Left ventricle myocardium inferior (tissue), 1 donor: ENCODE results near the gene RRP9. TPM values are rescaled to one million over a fixed set of nuclear protein-coding genes. Genes with fewer than 3 reads are reported as not detected.

ENCODE experiments used
- DNase-seq: peaks from one replicate; pipeline ENCODE4 v3.0.0-alpha.2; 2020
- H3K27ac ChIP-seq: fragments of 200-600 bp; replicated peaks from 2 replicates; pipeline ENCODE4 v1.8.0; 2021
- H3K27me3 ChIP-seq: fragments of 200-600 bp; 2 replicates; pipeline ENCODE4 v1.8.0; 2021; ENCODE audit warnings: low read depth
- H3K36me3 ChIP-seq: fragments of 200-600 bp; 2 replicates; pipeline ENCODE4 v1.8.0; 2021
- H3K4me1 ChIP-seq: fragments of 200-600 bp; 2 replicates; pipeline ENCODE4 v1.8.0; 2021
- H3K4me3 ChIP-seq: fragments of 200-600 bp; 2 replicates; pipeline ENCODE4 v1.8.0; 2021; ENCODE audit warnings: mild to moderate bottlenecking, moderate library complexity
- H3K9me3 ChIP-seq: fragments of 200-600 bp; replicated peaks from 2 replicates; pipeline ENCODE4 v1.8.0; 2021
- intact Hi-C: fragments of 100-400 bp; cut with micrococcal nuclease; formaldehyde crosslinking; loops from one replicate; pipeline ENCODE4 v1.11.0; 2022
- total RNA-seq: library from RNA; stranded (reverse); fragmentation: NEBNext Ultra II Directional; extraction: Animal tissue kit (Norgen Biotek cat#: 25700); gene quantifications from one replicate; pipeline ENCODE4 v1.2.1, GENCODE V29; 2021
- TF ChIP-seq, protein P1 (sequence below): fragments of 200-600 bp; IDR thresholded peaks from 2 replicates; pipeline ENCODE4 v1.8.0; 2021; ENCODE audit warnings: antibody characterized with exemption, mild to moderate bottlenecking, borderline replicate concordance
- donor health status: DM: no; HTN: yes; CAD: no; lungs with severe emphysema.

The RRP9 gene
- total RNA-seq, 1 donor from 2014 or later: 8.6 TPM

DNA sequence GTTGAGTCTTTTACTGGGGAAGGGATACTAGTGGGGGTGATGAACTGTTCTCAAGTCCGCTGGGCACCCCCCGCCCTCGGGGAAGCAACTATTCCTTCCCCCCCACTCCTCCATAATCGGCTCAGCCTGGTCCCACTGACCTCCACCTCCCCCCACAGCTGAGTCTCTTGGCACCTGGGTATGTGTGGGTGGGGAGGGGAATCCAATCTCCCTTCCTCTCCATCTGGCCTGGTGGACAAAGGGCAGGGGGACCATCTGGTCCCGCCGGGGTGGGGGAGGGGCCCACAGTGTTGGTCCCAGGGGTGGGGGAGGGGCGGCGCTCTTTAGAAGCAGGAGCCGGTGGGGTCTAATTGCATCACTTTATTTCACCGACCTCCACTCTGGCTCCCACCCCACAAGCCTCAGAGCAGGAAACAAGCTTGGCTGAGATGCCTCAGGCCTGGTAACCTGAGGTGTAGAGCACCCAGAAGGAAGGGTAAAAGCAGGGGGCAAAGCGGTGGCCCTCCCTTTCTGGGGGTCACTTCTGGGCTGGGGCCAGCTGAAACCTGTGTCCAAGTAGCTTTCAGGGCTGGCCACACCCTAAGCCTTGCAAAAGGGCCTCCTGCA is 26.6 kb upstream of the RRP9 start:
- Histone ChIP-seq H3K4me1 (peaks cover 86% of the 10 kb centered on the region), H3K36me3 (no peaks in the 10 kb centered on the region), H3K27me3 (no peaks in the 10 kb centered on the region), H3K4me3 (peak overlapping the region; percentile 85), H3K9me3 (no peaks in the 10 kb centered on the region), H3K27ac (peak overlapping the region; percentile 98)
- TF ChIP-seq, protein P1, sequence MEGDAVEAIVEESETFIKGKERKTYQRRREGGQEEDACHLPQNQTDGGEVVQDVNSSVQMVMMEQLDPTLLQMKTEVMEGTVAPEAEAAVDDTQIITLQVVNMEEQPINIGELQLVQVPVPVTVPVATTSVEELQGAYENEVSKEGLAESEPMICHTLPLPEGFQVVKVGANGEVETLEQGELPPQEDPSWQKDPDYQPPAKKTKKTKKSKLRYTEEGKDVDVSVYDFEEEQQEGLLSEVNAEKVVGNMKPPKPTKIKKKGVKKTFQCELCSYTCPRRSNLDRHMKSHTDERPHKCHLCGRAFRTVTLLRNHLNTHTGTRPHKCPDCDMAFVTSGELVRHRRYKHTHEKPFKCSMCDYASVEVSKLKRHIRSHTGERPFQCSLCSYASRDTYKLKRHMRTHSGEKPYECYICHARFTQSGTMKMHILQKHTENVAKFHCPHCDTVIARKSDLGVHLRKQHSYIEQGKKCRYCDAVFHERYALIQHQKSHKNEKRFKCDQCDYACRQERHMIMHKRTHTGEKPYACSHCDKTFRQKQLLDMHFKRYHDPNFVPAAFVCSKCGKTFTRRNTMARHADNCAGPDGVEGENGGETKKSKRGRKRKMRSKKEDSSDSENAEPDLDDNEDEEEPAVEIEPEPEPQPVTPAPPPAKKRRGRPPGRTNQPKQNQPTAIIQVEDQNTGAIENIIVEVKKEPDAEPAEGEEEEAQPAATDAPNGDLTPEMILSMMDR: no peak
- no peak for DNase-seq
- intact Hi-C loops: no loop called here

DNA sequence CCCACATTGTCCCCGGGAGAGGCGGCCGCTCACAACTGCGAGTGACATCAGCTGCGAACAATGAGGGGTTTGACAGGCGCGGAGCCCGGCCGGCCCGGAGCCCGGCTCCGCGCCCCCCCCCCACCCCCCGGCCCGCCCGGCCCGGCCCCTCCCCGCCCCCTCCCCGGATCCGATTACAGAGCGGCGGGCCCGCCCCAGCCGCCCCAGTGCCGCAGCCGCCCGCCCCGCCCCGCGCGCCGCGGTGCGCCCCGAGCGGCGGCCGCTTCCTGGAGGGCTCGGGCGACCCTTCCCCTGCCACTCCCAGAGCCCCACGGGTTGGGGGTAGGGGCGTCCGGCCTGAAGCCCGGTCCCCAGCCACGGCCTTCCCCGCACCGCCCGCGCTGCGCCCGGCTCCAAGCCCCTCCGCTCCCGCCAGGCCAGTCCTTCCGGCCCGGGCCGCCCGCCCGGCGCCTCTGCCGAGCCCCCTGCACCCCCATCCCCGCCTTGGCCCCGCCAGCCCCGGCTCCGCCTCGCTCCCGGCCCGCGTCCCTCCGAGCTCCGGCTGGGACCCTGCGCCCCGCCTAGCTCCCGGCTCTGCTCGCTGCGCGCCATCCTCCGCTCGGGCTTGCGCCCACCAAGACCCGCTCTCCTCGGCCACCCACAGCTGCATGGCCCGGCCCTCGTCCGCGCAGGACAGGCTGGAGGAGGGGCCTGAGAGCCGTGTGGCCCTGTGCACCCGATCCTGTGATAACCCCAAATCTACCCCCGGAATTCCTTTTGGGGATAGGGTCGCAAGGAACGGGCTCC is 25.9 kb upstream of the RRP9 start, which contains the start of gene PCBP4:
PCBP4 (minus strand) TSS at position 71 of the 786 bp plus-strand sequence. CDS start 6,214 bp downstream, outside the sequence.
- peak; percentile 78 for DNase-seq
- H3K27ac ChIP-seq: peak within 1 kb of the TSS; percentile 98

DNA sequence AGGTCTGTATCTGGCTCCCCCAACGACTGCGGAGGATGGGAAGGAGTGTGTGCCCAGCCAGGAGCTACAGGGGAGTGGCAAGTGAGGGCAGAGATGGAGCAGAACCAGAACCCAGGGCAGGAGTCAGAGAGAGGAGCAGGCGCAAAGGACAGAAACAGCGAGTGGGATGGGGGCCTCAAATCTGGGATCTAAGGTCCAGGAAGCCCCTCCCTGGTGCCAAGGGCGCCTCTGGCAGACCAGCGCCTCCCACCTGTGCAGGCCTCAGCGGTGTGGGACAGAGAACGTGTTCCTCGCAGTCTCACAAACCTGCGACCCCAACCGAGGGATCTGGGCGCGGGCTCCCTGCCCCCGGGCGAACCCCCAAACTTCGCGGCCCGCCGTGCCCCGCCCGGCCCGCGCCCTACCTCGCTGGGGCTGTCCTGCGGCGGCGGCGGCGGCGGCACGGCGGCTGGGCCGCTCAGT is 25.2 kb upstream of the RRP9 start:
- DNase-seq: no peak
- intact Hi-C loops: no loop called here
- Histone ChIP-seq H3K27me3 (no peaks in the 10 kb centered on the region), H3K4me3 (peak overlapping the region; percentile 85), H3K36me3 (no peaks in the 10 kb centered on the region), H3K4me1 (peaks cover 89% of the 10 kb centered on the region), H3K9me3 (no peaks in the 10 kb centered on the region), H3K27ac (peak overlapping the region; percentile 98)
- TF ChIP-seq, protein P1: no peak

More for the DNA sequence above, 25.9 kb upstream of the RRP9 start, which contains the start of gene PCBP4:
- Histone ChIP-seq H3K36me3 (no peaks in the 10 kb centered on the region), H3K9me3 (no peaks in the 10 kb centered on the region), H3K4me3 (peak within 1 kb of the TSS; percentile 85), H3K4me1 (peaks cover 88% of the 10 kb centered on the region), H3K27me3 (no peaks in the 10 kb centered on the region)
- intact Hi-C loops: no loop called here
- TF ChIP-seq, protein P1: no peak

DNA sequence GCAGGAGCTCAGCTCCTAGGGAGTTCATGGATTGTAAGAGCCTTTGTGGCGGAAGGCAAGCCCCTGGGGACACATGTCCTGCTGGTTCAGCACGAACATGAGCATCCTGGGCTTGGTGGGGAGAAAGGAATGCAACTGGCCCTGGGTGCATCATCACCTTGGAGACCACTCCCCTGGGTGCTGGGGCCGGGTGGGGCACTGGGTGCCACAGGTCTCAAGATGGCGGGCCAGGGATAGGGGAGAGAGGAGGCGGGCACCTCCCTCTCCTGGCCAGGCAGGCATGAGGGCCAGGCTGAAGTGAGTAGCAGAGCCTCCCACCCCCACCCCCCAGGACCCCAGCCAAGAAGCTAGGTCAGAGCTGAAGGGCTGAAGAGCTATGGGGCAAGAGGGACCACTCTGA is 24.8 kb upstream of the RRP9 start:
- DNase-seq: no peak
- Histone ChIP-seq H3K4me3 (peak overlapping the region; percentile 85), H3K4me1 (peaks cover 94% of the 10 kb centered on the region)

DNA sequence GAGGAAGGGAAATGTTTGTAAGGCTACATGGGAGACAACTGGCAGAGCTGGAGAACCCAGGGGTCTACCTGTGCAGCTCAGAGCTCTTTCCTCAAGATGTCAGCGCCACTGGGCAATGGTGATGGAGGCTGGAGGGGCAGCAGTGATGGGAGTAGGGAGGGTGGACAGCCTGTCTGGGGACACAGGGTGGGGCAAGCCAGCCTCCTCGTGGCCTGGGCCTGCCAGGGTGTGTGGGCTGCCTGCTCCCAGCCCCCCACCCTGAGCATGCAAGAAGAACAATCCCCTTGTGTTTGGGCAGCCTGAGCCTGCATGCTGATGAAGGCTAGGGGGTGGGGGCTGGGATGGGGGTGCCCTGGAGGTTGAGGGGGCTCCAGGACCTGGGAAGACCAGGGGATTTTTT is 24.3 kb upstream of the RRP9 start:
- intact Hi-C loops: no loop called here
- no peak for DNase-seq
- H3K4me3 ChIP-seq: peak overlapping the region; percentile 85

More for the DNA sequence above, 24.8 kb upstream of the RRP9 start:
- Histone ChIP-seq H3K36me3 (no peaks in the 10 kb centered on the region), H3K27me3 (no peaks in the 10 kb centered on the region), H3K9me3 (no peaks in the 10 kb centered on the region), H3K27ac (peak overlapping the region; percentile 98)
- TF ChIP-seq, protein P1: no peak
- intact Hi-C loops: no loop called here

More for the DNA sequence above, 24.3 kb upstream of the RRP9 start:
- Histone ChIP-seq H3K27me3 (no peaks in the 10 kb centered on the region), H3K27ac (peak overlapping the region; percentile 98), H3K4me1 (peaks cover 94% of the 10 kb centered on the region), H3K36me3 (peaks cover under 1% of the 10 kb centered on the region), H3K9me3 (no peaks in the 10 kb centered on the region)
- TF ChIP-seq, protein P1: no peak
